Coronary artery (tissue), 2 donors: ENCODE data around the gene ZMYM3.

ENCODE experiments used
- DNase-seq: peaks from one replicate; pipeline ENCODE4 v3.0.0-alpha.2; 2017; ENCODE audit warnings: low spot score
- H3K27ac ChIP-seq, 2 donors: fragments of 200-600 bp; sonication (generic); one replicate each; pipeline ENCODE4 v1.5.1; 2016 to 2019
- H3K4me3 ChIP-seq: fragments of 200-600 bp; sonication (generic); 2 replicates; pipeline ENCODE4 v1.5.1; 2016; ENCODE audit warnings: mild to moderate bottlenecking, moderate library complexity
- CTCF ChIP-seq: fragments of 200-600 bp; sonication (generic); IDR thresholded peaks from one replicate; pipeline ENCODE4 v1.5.1; 2019; ENCODE audit warnings: antibody characterized with exemption

ZMYM3 gene

GRCh38 chrX:71250841-71251240, 3.1 kb downstream of the ZMYM3 start:
- no peak for DNase-seq
- Histone ChIP-seq H3K27ac (no peak overlapping the region), H3K4me3 (no peak overlapping the region)
- TF ChIP-seq CTCF: no peak

- no peak overlapping the region for H3K4me3 ChIP-seq
- no peak for DNase-seq
- no peak for TF ChIP-seq CTCF
- H3K27ac ChIP-seq: no peak overlapping the region
These were observed 8.8 kb downstream of the ZMYM3 start for GRCh38 chrX:71245159-71245558.

- TF ChIP-seq CTCF: no peak
- DNase-seq: no peak
These were observed 9.4 kb downstream of the ZMYM3 start for GRCh38 chrX:71244359-71245128.

GRCh38 chrX:71241301-71241700, 12.6 kb downstream of the ZMYM3 start:
- Histone ChIP-seq H3K27ac (no peak overlapping the region), H3K4me3 (no peak overlapping the region)
- no peak for DNase-seq
- TF ChIP-seq CTCF: no peak

More at GRCh38 chrX:71244359-71245128, 9.4 kb downstream of the ZMYM3 start:
- H3K4me3 ChIP-seq: no peak overlapping the region
- no peak overlapping the region for H3K27ac ChIP-seq

- no peak for TF ChIP-seq CTCF
- H3K27ac ChIP-seq: no peak overlapping the region
- no peak overlapping the region for H3K4me3 ChIP-seq
- DNase-seq: no peak
These were observed 14.2 kb downstream of the ZMYM3 start for GRCh38 chrX:71239781-71240180.

- no peak for TF ChIP-seq CTCF
- Histone ChIP-seq H3K27ac (no peak overlapping the region), H3K4me3 (no peak overlapping the region)
- DNase-seq: no peak
These were observed 17.1 kb downstream of the ZMYM3 start for GRCh38 chrX:71236836-71237235.

GRCh38 chrX:71235482-71235881, 18.5 kb downstream of the ZMYM3 start:
- no peak for DNase-seq
- Histone ChIP-seq H3K27ac (no peak overlapping the region), H3K4me3 (no peak overlapping the region)
- no peak for TF ChIP-seq CTCF
